ENCODE results near the gene TTYH1. TPM values are rescaled to one million over a fixed set of nuclear protein-coding genes. Genes with fewer than 3 reads are reported as not detected.
"Not testable (repeated sequence)": the region's sequence is repeated elsewhere in the genome, so short reads cannot be mapped to it uniquely, and the experiment has no call there.

TTYH1 gene
- total and polyA plus RNA-seq, 2 experiments from 2014 or later: 1.1 TPM; not detected in 1

GRCh38 chr19:54373781-54374631 lies 41.3 kb upstream of the TTYH1 start:
- Histone ChIP-seq H3K27ac (no peak overlapping the region), H3K9me3 (ENCODE audit: low read depth) (no peaks in the 10 kb centered on the region), H3K36me3 (no peaks in the 10 kb centered on the region), H3K4me3 (no peak overlapping the region), H3K27me3 (peaks cover 2% of the 10 kb centered on the region), H3K4me1 (ENCODE audit: low read depth) (no peaks in the 10 kb centered on the region)
- no peak for TF ChIP-seq CTCF (IDR thresholded peaks at IDR 0.05; ENCODE audit: low read depth, low read length)
- no peak for DNase-seq (ENCODE audit: low read depth in 1 of 2, low spot score in 1 of 2)

GRCh38 chr19:54375181-54375938 lies 39.9 kb upstream of the TTYH1 start:
- H3K4me3 ChIP-seq; DNase-seq (ENCODE audit: low read depth in 1 of 2, low spot score in 1 of 2); H3K9me3 ChIP-seq (ENCODE audit: low read depth); H3K4me1 ChIP-seq (ENCODE audit: low read depth); H3K27ac ChIP-seq; H3K27me3 ChIP-seq; H3K36me3 ChIP-seq: not testable (repeated sequence)

GRCh38 chr19:54376610-54377285 lies 38.5 kb upstream of the TTYH1 start:
- Histone ChIP-seq H3K36me3 (no peaks in the 10 kb centered on the region), H3K4me1 (ENCODE audit: low read depth) (no peaks in the 10 kb centered on the region), H3K27ac (no peak overlapping the region), H3K27me3 (no peaks in the 10 kb centered on the region), H3K9me3 (ENCODE audit: low read depth) (no peaks in the 10 kb centered on the region), H3K4me3 (no peak overlapping the region)
- DNase-seq (ENCODE audit: low read depth in 1 of 2, low spot score in 1 of 2): no peak
- TF ChIP-seq CTCF (IDR thresholded peaks at IDR 0.05; ENCODE audit: low read depth, low read length): no peak

- Histone ChIP-seq H3K27me3 (no peaks in the 10 kb centered on the region), H3K4me1 (ENCODE audit: low read depth) (no peaks in the 10 kb centered on the region), H3K4me3 (no peak overlapping the region), H3K9me3 (ENCODE audit: low read depth) (no peaks in the 10 kb centered on the region), H3K36me3 (no peaks in the 10 kb centered on the region), H3K27ac (no peak overlapping the region)
- no peak for DNase-seq (ENCODE audit: low read depth in 1 of 2, low spot score in 1 of 2)
- TF ChIP-seq CTCF (IDR thresholded peaks at IDR 0.05; ENCODE audit: low read depth, low read length): no peak
Observed at GRCh38 chr19:54379187-54379678, 36.0 kb upstream of the TTYH1 start.

- peaks cover 3% of the 10 kb centered on the region for H3K27me3 ChIP-seq
- no peaks in the 10 kb centered on the region for H3K9me3 ChIP-seq (ENCODE audit: low read depth)
- no peaks in the 10 kb centered on the region for H3K4me1 ChIP-seq (ENCODE audit: low read depth)
- no peak for TF ChIP-seq CTCF (IDR thresholded peaks at IDR 0.05; ENCODE audit: low read depth, low read length)
- no peaks in the 10 kb centered on the region for H3K36me3 ChIP-seq
- no peak overlapping the region for H3K4me3 ChIP-seq
- no peak for DNase-seq (ENCODE audit: low read depth in 1 of 2, low spot score in 1 of 2)
- H3K27ac ChIP-seq: no peak overlapping the region
Observed at GRCh38 chr19:54380897-54381296, 34.4 kb upstream of the TTYH1 start.

- H3K27me3 ChIP-seq; H3K27ac ChIP-seq; H3K4me1 ChIP-seq (ENCODE audit: low read depth); H3K36me3 ChIP-seq; H3K4me3 ChIP-seq; H3K9me3 ChIP-seq (ENCODE audit: low read depth); DNase-seq (ENCODE audit: low read depth in 1 of 2, low spot score in 1 of 2): not testable (repeated sequence)
Observed at GRCh38 chr19:54382041-54382440, 33.2 kb upstream of the TTYH1 start.
